ENCODE data around the gene OR4D2.

Gene OR4D2

GRCh38 chr17:58217766-58218165 lies 51.0 kb downstream of the OR4D2 start:
- DNase-seq = no peak

DNA sequence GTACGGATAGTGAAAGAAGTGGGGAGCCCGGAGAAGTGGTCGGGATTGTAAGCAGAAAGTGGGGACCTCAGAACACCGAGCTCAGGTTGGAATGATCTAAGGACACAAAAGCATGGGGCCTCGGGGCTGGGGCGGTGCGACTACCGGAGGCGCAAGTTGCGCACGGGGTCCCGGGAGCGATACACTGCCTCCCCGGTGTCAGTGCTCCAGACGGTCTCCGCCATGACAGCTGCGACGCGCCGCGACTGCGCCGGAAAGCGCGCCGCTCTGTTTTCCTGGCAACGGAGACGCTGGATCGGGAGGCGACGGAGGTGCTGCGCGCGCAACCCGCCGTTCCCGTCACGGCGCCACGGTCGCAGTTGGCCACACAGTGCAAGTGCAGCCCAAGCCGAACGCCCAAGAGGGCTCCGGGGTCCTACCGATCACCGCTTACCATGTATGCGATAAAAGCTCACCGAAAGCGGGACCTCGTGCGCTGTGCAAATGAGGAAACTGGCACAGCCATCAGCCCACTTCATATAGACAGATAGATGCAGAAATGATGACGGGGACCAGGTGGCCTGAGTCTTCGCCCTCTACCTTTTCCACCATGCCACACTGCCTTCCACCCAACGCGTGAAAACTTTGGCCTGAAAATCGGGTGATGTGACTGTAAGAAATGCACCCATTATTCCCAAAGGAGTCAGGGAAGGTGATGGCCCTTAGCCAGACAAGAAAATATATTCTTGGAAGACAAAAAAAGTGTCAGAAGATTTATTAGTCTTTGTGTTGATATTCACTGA lies 52.4 kb downstream of the OR4D2 start, which contains the start of gene MKS1:
Gene MKS1, minus strand, starts transcription at position 249 of the 782 bp plus-strand sequence. Its CDS starts 25 bp downstream, at position 224.
- peak; percentile 95 for DNase-seq

DNA sequence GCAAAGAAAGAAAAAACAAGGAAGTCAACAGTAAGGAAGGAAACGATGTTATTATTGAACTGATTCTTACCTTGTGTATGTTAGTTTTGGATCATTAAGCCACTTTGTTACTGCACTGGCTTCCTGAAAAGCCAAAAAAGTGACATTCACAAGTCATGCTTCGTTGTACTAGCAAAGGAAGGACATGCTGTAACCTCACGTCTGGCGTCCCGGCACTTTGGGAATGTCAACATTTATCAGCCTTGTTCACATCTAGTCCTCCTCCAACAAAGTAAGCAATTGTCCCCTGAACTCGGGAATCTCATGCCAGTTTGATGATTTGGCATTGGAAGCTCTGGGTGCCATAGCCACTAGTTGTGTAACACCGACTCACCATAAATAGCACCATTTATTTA lies 53.0 kb downstream of the OR4D2 start:
- no peak for DNase-seq

All from NCI-H345 (cell line).